NCI-H2171 (cell line): Measurements from ENCODE around the gene AHR.
"Not testable (repeated sequence)": the region's sequence is repeated elsewhere in the genome, so short reads cannot be mapped to it uniquely, and the experiment has no call there.

Experiments used
- DNase-seq: peaks from one replicate; lab custom pipeline; 2025; lab: John Stamatoyannopoulos, UW

AHR gene

GRCh38 chr7:17339952-17340351 lies 41.5 kb downstream of the AHR start:
- no peak for DNase-seq

GRCh38 chr7:17340655-17341054 lies 42.2 kb downstream of the AHR start:
- no peak for DNase-seq

GRCh38 chr7:17342756-17343155 lies 44.3 kb downstream of the AHR start:
- DNase-seq, result no peak

- DNase-seq, result no peak
Measured at GRCh38 chr7:17347401-17347800, 48.9 kb downstream of the AHR start.

- not testable (repeated sequence) for DNase-seq
Measured at GRCh38 chr7:17348932-17349331, 50.5 kb downstream of the AHR start.

- DNase-seq, result not testable (repeated sequence)
Measured at GRCh38 chr7:17350321-17350720, 51.9 kb downstream of the AHR start.

- DNase-seq, result not testable (repeated sequence)
Measured at GRCh38 chr7:17353650-17354419, 55.4 kb downstream of the AHR start.

- DNase-seq, result no peak
Measured at GRCh38 chr7:17354473-17354872, 56.0 kb downstream of the AHR start.

GRCh38 chr7:17355050-17355449 lies 56.6 kb downstream of the AHR start:
- DNase-seq, result no peak

GRCh38 chr7:17357952-17358351 lies 59.5 kb downstream of the AHR start:
- DNase-seq, result no peak

GRCh38 chr7:17359610-17360009 lies 61.2 kb downstream of the AHR start:
- no peak for DNase-seq

GRCh38 chr7:17362439-17363105 lies 64.1 kb downstream of the AHR start:
- no peak for DNase-seq

GRCh38 chr7:17364671-17365070 lies 66.2 kb downstream of the AHR start:
- no peak for DNase-seq

GRCh38 chr7:17365775-17366174 lies 67.3 kb downstream of the AHR start:
- no peak for DNase-seq

- no peak for DNase-seq
Measured at GRCh38 chr7:17367502-17367901, 69.0 kb downstream of the AHR start.

- no peak for DNase-seq
Measured at GRCh38 chr7:17368856-17369524, 70.5 kb downstream of the AHR start.

GRCh38 chr7:17369691-17370426 lies 71.4 kb downstream of the AHR start:
- no peak for DNase-seq

- no peak for DNase-seq
Measured at GRCh38 chr7:17370901-17371585, 72.6 kb downstream of the AHR start.

GRCh38 chr7:17371671-17372524 lies 73.4 kb downstream of the AHR start:
- DNase-seq, result no peak

GRCh38 chr7:17374157-17374556 lies 75.7 kb downstream of the AHR start:
- DNase-seq, result no peak

- no peak for DNase-seq
Measured at GRCh38 chr7:17374654-17375053, 76.2 kb downstream of the AHR start.
